H1 (cell line): Measurements from ENCODE around the gene RNF183. TPM values are rescaled to one million over a fixed set of nuclear protein-coding genes. Genes with fewer than 3 reads are reported as not detected.

Source experiments
- CTCF ChIA-PET: fragments of 300-600 bp; sonication (Branson Sonifier 250); formaldehyde crosslinking; loops from one replicate; lab custom pipeline; 2021; ENCODE audit not compliant: partially characterized antibody; lab: Charles Lee
- POLR2A ChIA-PET: fragments of 300-600 bp; sonication (Branson Sonifier 250); formaldehyde crosslinking; loops from one replicate; lab custom pipeline; 2021; ENCODE audit warnings: inconsistent platforms; ENCODE audit not compliant: partially characterized antibody; lab: Charles Lee
- DNase-seq, 2 experiments: peaks; one replicate each; pipeline versions ENCODE4 v3.0.0 to v3.0.0-alpha.2; 2010 to 2022; ENCODE audit warnings: low spot score in 2 of 2, low read depth in 1 of 2, mixed read lengths in 1 of 2
- FAIRE-seq: peaks from 2 replicates; lab custom pipeline; 2011; peaks lifted over from hg19 to GRCh38; lab: Jason Lieb, UNC
- H2AFZ ChIP-seq: 2 replicates; pipeline ENCODE4 v1.8.1; 2012; ENCODE audit warnings: low read length, inconsistent platforms
- H2AK5ac ChIP-seq: 2 replicates; pipeline ENCODE4 v1.6.1; 2013; ENCODE audit warnings: low read depth, low read length
- H2BK120ac ChIP-seq: replicated peaks from 2 replicates; pipeline ENCODE3; 2013; ENCODE audit warnings: low read depth, low read length, inconsistent platforms
- H2BK12ac ChIP-seq: 2 replicates; pipeline ENCODE4 v1.6.1; 2013; ENCODE audit warnings: low read depth, low read length
- H2BK15ac ChIP-seq: 2 replicates; pipeline ENCODE4 v1.6.1; 2013; ENCODE audit warnings: low read length
- H2BK20ac ChIP-seq: 2 replicates; pipeline ENCODE4 v1.6.1; 2013; ENCODE audit warnings: low read length
- H2BK5ac ChIP-seq: 2 replicates; pipeline ENCODE4 v1.6.1; 2013; ENCODE audit warnings: low read depth, low read length
- H3K14ac ChIP-seq: 2 replicates; pipeline ENCODE4 v1.6.1; 2013; ENCODE audit warnings: inconsistent platforms; ENCODE audit not compliant: insufficient read length
- H3K18ac ChIP-seq: 2 replicates; pipeline ENCODE4 v1.6.1; 2013; ENCODE audit warnings: low read length; ENCODE audit errors: extremely low read depth
- H3K23ac ChIP-seq: 2 replicates; pipeline ENCODE4 v1.6.1; 2013; ENCODE audit warnings: inconsistent platforms; ENCODE audit not compliant: insufficient read length
- H3K23me2 ChIP-seq: 2 replicates; pipeline ENCODE4 v1.6.1; 2013; ENCODE audit warnings: low read depth, low read length
- H3K27ac ChIP-seq: 2 replicates; pipeline ENCODE4 v1.6.1; 2011; ENCODE audit warnings: low read depth, low read length, inconsistent platforms
- H3K27me3 ChIP-seq, 4 experiments: replicated peaks in 1 of 4; 1 replicate in 1 of 4; 2 replicates in 3 of 4; pipeline versions ENCODE4 v1.6.1 to v1.8.1; 2011 to 2013; ENCODE audit warnings: low read length in 3 of 4, mild to moderate bottlenecking in 3 of 4, inconsistent platforms in 2 of 4, mixed read lengths in 2 of 4, moderate library complexity in 1 of 4; ENCODE audit not compliant: control insufficient read depth in 3 of 4, insufficient read depth in 3 of 4; ENCODE audit errors: extremely low read depth in 1 of 4
- H3K36me3 ChIP-seq, 4 experiments: 2 replicates each; pipeline versions ENCODE4 v1.6.1 to v1.8.1; 2011 to 2013; ENCODE audit warnings: mild to moderate bottlenecking in 4 of 4, low read length in 3 of 4, moderate library complexity in 2 of 4, control low read depth in 1 of 4, inconsistent platforms in 1 of 4; ENCODE audit not compliant: insufficient read depth in 4 of 4, control insufficient read depth in 2 of 4
- H3K4ac ChIP-seq: replicated peaks from 2 replicates; pipeline ENCODE3; 2013; ENCODE audit warnings: low read length, low read depth, mixed read lengths, inconsistent platforms; ENCODE audit not compliant: insufficient read length
- H3K4me1 ChIP-seq, 4 experiments: replicated peaks in 1 of 4; 1 replicate in 1 of 4; 2 replicates in 3 of 4; pipeline versions ENCODE4 v1.6.1 to v1.8.1; 2011 to 2013; ENCODE audit warnings: low read length in 3 of 4, inconsistent platforms in 2 of 4, mixed read lengths in 1 of 4; ENCODE audit not compliant: insufficient read depth in 4 of 4, control insufficient read depth in 3 of 4
- H3K4me2 ChIP-seq, 2 experiments: 2 replicates each; pipeline versions ENCODE4 v1.6.1 to v1.8.1; 2011 to 2013; ENCODE audit warnings: low read depth in 2 of 2, low read length in 2 of 2, control low read depth in 1 of 2, inconsistent platforms in 1 of 2, mild to moderate bottlenecking in 1 of 2; ENCODE audit not compliant: insufficient read depth in 1 of 2
- H3K4me3 ChIP-seq, 4 experiments: fragments of 200-600, 300-600 bp in 1 of 4; sonication (generic), shearing (Covaris generic), sonication (Bioruptor Twin) in 1 of 4; 2 replicates each; pipeline versions ENCODE4 v1.5.1 to v1.8.1; 2011 to 2016; ENCODE audit warnings: low read length in 4 of 4, low read depth in 3 of 4, control low read depth in 2 of 4, inconsistent platforms in 2 of 4, mild to moderate bottlenecking in 2 of 4, mixed read lengths in 1 of 4, moderate library complexity in 1 of 4; ENCODE audit not compliant: insufficient read depth in 2 of 4; ENCODE audit errors: extremely low read depth in 1 of 4
- H3K56ac ChIP-seq: replicated peaks from 2 replicates; pipeline ENCODE3; 2013; ENCODE audit warnings: low read depth, mild to moderate bottlenecking, mixed read lengths, low read length, inconsistent platforms; ENCODE audit not compliant: insufficient read length
- H3K79me1 ChIP-seq: 2 replicates; pipeline ENCODE4 v1.6.1; 2013; ENCODE audit warnings: low read depth, low read length, control low read depth
- H3K79me2 ChIP-seq, 2 experiments: 2 replicates each; pipeline versions ENCODE4 v1.6.1 to v1.8.1; 2012 to 2013; ENCODE audit warnings: low read length in 2 of 2, mild to moderate bottlenecking in 2 of 2, inconsistent platforms in 1 of 2; ENCODE audit not compliant: insufficient read depth in 2 of 2, control insufficient read depth in 1 of 2
- H3K9ac ChIP-seq, 4 experiments: replicated peaks in 1 of 4; 1 replicate in 1 of 4; 2 replicates in 3 of 4; pipeline versions ENCODE4 v1.6.1 to v1.8.1; 2011 to 2013; ENCODE audit warnings: low read depth in 3 of 4, low read length in 3 of 4, control low read depth in 2 of 4, mild to moderate bottlenecking in 2 of 4, moderate library complexity in 2 of 4, inconsistent platforms in 1 of 4; ENCODE audit errors: extremely low read depth in 1 of 4
- H3K9me3 ChIP-seq, 2 experiments: 2 replicates each; pipeline versions ENCODE4 v1.6.1 to v1.8.1; 2012 to 2013; ENCODE audit warnings: mild to moderate bottlenecking in 2 of 2, moderate library complexity in 2 of 2, control low read depth in 1 of 2, inconsistent platforms in 1 of 2, low read depth in 1 of 2, low read length in 1 of 2, mixed read lengths in 1 of 2; ENCODE audit not compliant: insufficient read depth in 2 of 2
- H4K20me1 ChIP-seq, 2 experiments: replicated peaks in 1 of 2; 2 replicates each; pipeline versions ENCODE3 to v1.8.1; 2011 to 2013; ENCODE audit warnings: inconsistent platforms in 2 of 2, low read length in 2 of 2, mild to moderate bottlenecking in 1 of 2; ENCODE audit not compliant: insufficient read depth in 2 of 2, control insufficient read depth in 1 of 2
- H4K5ac ChIP-seq: 2 replicates; pipeline ENCODE4 v1.6.1; 2013; ENCODE audit warnings: low read length, low read depth, mixed read lengths, inconsistent platforms; ENCODE audit not compliant: insufficient read length
- H4K8ac ChIP-seq: 2 replicates; pipeline ENCODE4 v1.8.0; 2013; ENCODE audit warnings: mild to moderate bottlenecking, moderate library complexity, low read length, inconsistent platforms; ENCODE audit not compliant: insufficient read depth; ENCODE audit errors: extremely low read depth
- H4K91ac ChIP-seq: replicated peaks from 2 replicates; pipeline ENCODE3; 2013; ENCODE audit warnings: low read length, mixed read lengths, inconsistent platforms; ENCODE audit not compliant: insufficient read length
- ASH2L ChIP-seq: fragments of 200-600, 300-600 bp; sonication (generic); IDR thresholded peaks from one replicate; pipeline ENCODE4 v1.7.1; 2017; ENCODE audit warnings: low read length
- CTCF ChIP-seq, 3 experiments: IDR thresholded peaks; 1 replicate in 2 of 3; 2 replicates in 1 of 3; pipeline versions ENCODE4 v1.5.1 to v1.6.1; 2011; ENCODE audit warnings: low read length in 3 of 3, mild to moderate bottlenecking in 3 of 3, inconsistent platforms in 2 of 3, low read depth in 1 of 3, moderate library complexity in 1 of 3; ENCODE audit not compliant: insufficient read depth in 1 of 3; ENCODE audit errors: control extremely low read depth in 1 of 3
- EP300 ChIP-seq, 2 experiments: IDR thresholded peaks; 1 replicate in 1 of 2; 2 replicates in 1 of 2; pipeline ENCODE4 v1.6.1; 2011 to 2012; ENCODE audit warnings: low read depth in 2 of 2, low read length in 2 of 2, mild to moderate bottlenecking in 2 of 2, borderline replicate concordance in 1 of 2, inconsistent platforms in 1 of 2, moderate library complexity in 1 of 2
- JUN ChIP-seq: IDR thresholded peaks from 2 replicates; pipeline ENCODE4 v1.6.1; 2011; ENCODE audit warnings: low read depth, mild to moderate bottlenecking, improper control_type of control experiment, low read length
- MAFK ChIP-seq: IDR thresholded peaks from 2 replicates; pipeline ENCODE4 v1.6.1; 2012; ENCODE audit warnings: low read depth, mild to moderate bottlenecking, improper control_type of control experiment, low read length
- SAP30 ChIP-seq: fragments of 300-600 bp; sonication (generic); IDR thresholded peaks from 2 replicates; pipeline ENCODE4 v1.7.1; 2012; ENCODE audit warnings: low read length, moderate library complexity, mild to moderate bottlenecking, inconsistent platforms; ENCODE audit not compliant: insufficient read depth, insufficient replicate concordance
- SIN3A ChIP-seq, 2 experiments: IDR thresholded peaks in 1 of 2; conservative IDR thresholded peaks in 1 of 2; 2 replicates each; pipeline ENCODE4 v1.6.1; 2011 to 2012; ENCODE audit warnings: low read length in 2 of 2, improper control_type of control experiment in 1 of 2, low read depth in 1 of 2, mild to moderate bottlenecking in 1 of 2
- SP1 ChIP-seq: IDR thresholded peaks from 2 replicates; pipeline ENCODE4 v1.6.1; 2011; ENCODE audit warnings: low read depth, low read length
- TAF1 ChIP-seq: IDR thresholded peaks from 2 replicates; pipeline ENCODE4 v1.6.1; 2011; ENCODE audit warnings: mild to moderate bottlenecking, low read depth, low read length
- TBP ChIP-seq: IDR thresholded peaks from 2 replicates; pipeline ENCODE4 v1.6.1; 2011; ENCODE audit warnings: low read depth, low read length, improper control_type of control experiment
- ZNF274 ChIP-seq: IDR thresholded peaks from 2 replicates; pipeline ENCODE4 v1.7.0; 2012; ENCODE audit warnings: low read length, borderline replicate concordance; ENCODE audit errors: extremely low read depth
- WGBS, 2 experiments: shearing (Covaris generic) in 1 of 2; methylation state at CpG; one replicate each; pipeline versions ENCODE4 v1.1.6 to v1.1.7; 2013 to 2015; ENCODE audit warnings: low lambda C conversion rate in 2 of 2, mixed read lengths in 2 of 2, inconsistent platforms in 1 of 2, low coverage in 1 of 2, missing lambda C conversion rate in 1 of 2; ENCODE audit not compliant: insufficient replicate concordance in 2 of 2, insufficient coverage in 1 of 2, insufficient read length in 1 of 2; ENCODE audit errors: extremely low coverage in 1 of 2, missing lambda C conversion rate in 1 of 2; 5-methylcytosine and 5-hydroxymethylcytosine counted together
- polyA plus RNA-seq, 7 experiments: library from polyadenylated mRNA; depleted of rRNA in 3 of 7; stranded (reverse) in 5 of 7; unstranded in 2 of 7; fragments of >200 nt in 5 of 7; fragments of 200-250 nt in 2 of 7; gene quantifications; 1 replicate in 5 of 7; 2 replicates in 1 of 7; 4 replicates in 1 of 7; pipeline versions ENCODE4 v1.2.1 to v1.2.3, GENCODE V29; 2011 to 2013; ENCODE audit warnings: missing spikeins in 2 of 7, mixed read lengths in 2 of 7
- total RNA-seq: library from RNA; stranded (reverse); fragmentation: NEBNext Ultra II Directional; extraction: Animal tissue kit (Norgen Biotek cat#: 25700); gene quantifications from 2 replicates; pipeline ENCODE4 v1.2.1, GENCODE V29; 2021

RNF183 gene
- total and polyA plus RNA-seq, 2 of the 8 experiments (the other 6 are each of a cell fraction or from before 2014, with no cell fraction given) = 0.15 TPM; not detected in 1

DNA sequence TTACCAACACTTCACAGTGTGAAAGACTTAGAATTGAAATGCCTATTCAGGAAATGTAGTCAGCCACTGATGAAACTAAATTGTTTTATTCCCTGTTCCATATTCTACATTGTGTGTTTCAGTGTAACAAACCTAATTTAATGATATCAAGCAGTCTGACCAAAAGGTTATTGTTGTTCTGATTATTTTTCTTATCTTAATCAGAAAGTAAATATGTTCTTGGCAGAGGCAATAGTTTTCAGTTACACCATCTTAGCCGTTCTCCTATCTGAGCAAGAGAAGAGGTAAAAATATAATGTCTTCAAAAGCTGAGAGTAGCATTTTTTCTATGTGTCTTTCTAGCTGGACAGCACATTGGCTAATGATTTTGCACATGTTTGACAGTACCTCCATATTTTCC is 44.9 kb downstream of the RNF183 start:
- CTCF ChIA-PET = interaction anchor here (1.5 kb wide), 1 partner anchor 16 kb away, joined by 4 read pairs; the partner anchor contains the start of genes CDC26 and PRPF4
- H4K91ac ChIP-seq = no peak overlapping the region
- H2BK15ac ChIP-seq = no peak overlapping the region
- no peak overlapping the region for H2AK5ac ChIP-seq
- no peaks in the 10 kb centered on the region for H3K79me2 ChIP-seq
- no peak overlapping the region for H2BK20ac ChIP-seq
- H4K8ac ChIP-seq = no peak overlapping the region
- no peak overlapping the region for H4K5ac ChIP-seq
- H3K27ac ChIP-seq = no peak overlapping the region
- no peak overlapping the region for H2BK5ac ChIP-seq
- POLR2A ChIA-PET = interaction anchor here (2.8 kb wide), 1 partner anchor 17 kb away, joined by 9 read pairs; the partner anchor contains the start of genes CDC26 and PRPF4
- no peaks in the 10 kb centered on the region for H3K9me3 ChIP-seq
- no peak overlapping the region for H3K14ac ChIP-seq
- H2BK12ac ChIP-seq = no peak overlapping the region
- no peak overlapping the region for H3K4me2 ChIP-seq
- H3K4me1 ChIP-seq = no peaks in the 10 kb centered on the region
- FAIRE-seq (no peak), DNase-seq (no peak)
- no peaks in the 10 kb centered on the region; the same call in 1 of the 2 replicates for H3K79me1 ChIP-seq
- no peaks in the 10 kb centered on the region for H3K27me3 ChIP-seq
- H3K18ac ChIP-seq = no peak overlapping the region
- no peak overlapping the region for H3K23ac ChIP-seq
- H4K20me1 ChIP-seq = no peaks in the 10 kb centered on the region
- H2BK120ac ChIP-seq = no peak overlapping the region
- H3K9ac ChIP-seq = no peak overlapping the region
- H3K4me3 ChIP-seq = no peak overlapping the region
- H3K4ac ChIP-seq = no peak overlapping the region
- H3K36me3 ChIP-seq = peaks cover 3 to 20% (median 12%) of the 10 kb centered on the region in 4 experiments; a peak in 7 of 8 replicates
- H3K56ac ChIP-seq = no peak overlapping the region
- H2AFZ ChIP-seq = no peak overlapping the region
- 94% methylated on average over 1 of the region's 1 CpG; no CpG with 5 or more reads in 1 of the 2 experiments for WGBS, 2 experiments
- H3K23me2 ChIP-seq = no peaks in the 10 kb centered on the region
- no peak for TF ChIP-seq TAF1
- TF ChIP-seq MAFK = no peak
- TF ChIP-seq TBP = no peak
- no peak for TF ChIP-seq ASH2L
- TF ChIP-seq EP300 (IDR thresholded peaks at IDR 0.05; ENCODE audit: borderline replicate concordance in 1 of 2, low read depth in 2 of 2, low read length in 2 of 2) = no peak
- TF ChIP-seq SP1 = no peak
- TF ChIP-seq JUN = no peak
- TF ChIP-seq SAP30 = no peak
- no peak for TF ChIP-seq SIN3A (conservative IDR thresholded peaks at IDR 0.05 in 1 of 2, IDR thresholded peaks at IDR 0.05 in 1 of 2; ENCODE audit: low read depth in 1 of 2, low read length in 2 of 2)
- TF ChIP-seq ZNF274 = no peak
- no peak for TF ChIP-seq CTCF (IDR thresholded peaks at IDR 0.05; ENCODE audit: control extremely low read depth in 1 of 3, insufficient read depth in 1 of 3, low read depth in 1 of 3, low read length in 3 of 3)
